Neutrophil (primary cell): ENCODE data around the gene SLC26A4.

Source experiments
- H3K27ac ChIP-seq: fragments of 200-600 bp; sonication (generic); 2 replicates; pipeline ENCODE4 v1.5.1; 2016; ENCODE audit warnings: mild to moderate bottlenecking, moderate library complexity
- H3K27me3 ChIP-seq: fragments of 200-600 bp; sonication (generic); 2 replicates; pipeline ENCODE4 v1.6.0; 2016; ENCODE audit warnings: mild to moderate bottlenecking
- H3K36me3 ChIP-seq: fragments of 200-600 bp; sonication (generic); 2 replicates; pipeline ENCODE4 v1.5.1; 2017
- H3K4me1 ChIP-seq, 2 experiments: fragments of 200-600 bp in 1 of 2; sonication (generic) in 1 of 2; 1 replicate in 1 of 2; 2 replicates in 1 of 2; pipeline versions ENCODE4 v1.5.1 to v1.6.1; 2013 to 2016; ENCODE audit warnings: low read depth in 1 of 2, low read length in 1 of 2, mild to moderate bottlenecking in 1 of 2, moderate library complexity in 1 of 2; ENCODE audit not compliant: control insufficient read depth in 1 of 2, insufficient read depth in 1 of 2
- H3K4me3 ChIP-seq, 2 experiments: fragments of 200-600 bp in 1 of 2; sonication (generic) in 1 of 2; 1 replicate in 1 of 2; 2 replicates in 1 of 2; pipeline ENCODE4 v1.5.1; 2013 to 2016; ENCODE audit warnings: low read depth in 1 of 2, low read length in 1 of 2, mild to moderate bottlenecking in 1 of 2, moderate library complexity in 1 of 2
- H3K9me3 ChIP-seq: fragments of 200-600 bp; sonication (generic); 2 replicates; pipeline ENCODE4 v1.5.1; 2016
- CTCF ChIP-seq: fragments of 200-600 bp; sonication (generic); IDR thresholded peaks from 2 replicates; pipeline ENCODE4 v1.5.1; 2016; ENCODE audit warnings: antibody characterized with exemption

SLC26A4 gene

GRCh38 chr7:107743567-107744344, 83.1 kb downstream of the SLC26A4 start, which contains the start of gene CBLL1:
Gene CBLL1 (plus strand): TSS chr7:107744142. CDS start chr7:107744164, 22 bp downstream.
- Histone ChIP-seq H3K36me3 (no peaks in the 10 kb centered on the region), H3K4me1 (peaks cover 29 to 31% of the 10 kb centered on the region in 2 experiments), H3K27me3 (no peaks in the 10 kb centered on the region), H3K27ac (peak within 1 kb of the TSS; percentile 96), H3K4me3 (peak within 1 kb of the TSS; percentile 85 to 91), H3K9me3 (no peaks in the 10 kb centered on the region)
- peak; percentile 8 for TF ChIP-seq CTCF

GRCh38 chr7:107744345-107744750, 83.7 kb downstream of the SLC26A4 start:
- H3K27me3 ChIP-seq, result no peaks in the 10 kb centered on the region
- H3K36me3 ChIP-seq, result peaks cover 6% of the 10 kb centered on the region
- H3K4me1 ChIP-seq, result peaks cover 29 to 31% of the 10 kb centered on the region in 2 experiments
- TF ChIP-seq CTCF, result no peak
- peak overlapping the region; percentile 96 for H3K27ac ChIP-seq
- H3K9me3 ChIP-seq, result no peaks in the 10 kb centered on the region
- H3K4me3 ChIP-seq, result peak overlapping the region; percentile 85 to 91

- no peak for TF ChIP-seq CTCF
- no peaks in the 10 kb centered on the region for H3K27me3 ChIP-seq
- H3K27ac ChIP-seq, result no peak overlapping the region
- H3K4me1 ChIP-seq, result peaks cover 29 to 31% of the 10 kb centered on the region in 2 experiments
- no peak overlapping the region for H3K4me3 ChIP-seq
- no peaks in the 10 kb centered on the region for H3K9me3 ChIP-seq
- H3K36me3 ChIP-seq, result peaks cover 20% of the 10 kb centered on the region
These were observed 85.4 kb downstream of the SLC26A4 start for GRCh38 chr7:107746006-107746405.

- no peaks in the 10 kb centered on the region for H3K27me3 ChIP-seq
- H3K27ac ChIP-seq, result no peak overlapping the region
- H3K4me3 ChIP-seq, result no peak overlapping the region
- TF ChIP-seq CTCF, result no peak
- peaks cover 65% of the 10 kb centered on the region for H3K36me3 ChIP-seq
- no peaks in the 10 kb centered on the region for H3K9me3 ChIP-seq
- H3K4me1 ChIP-seq, result no peaks in the 10 kb centered on the region
These were observed 90.5 kb downstream of the SLC26A4 start for GRCh38 chr7:107751113-107751512.

GRCh38 chr7:107754642-107755041, 94.0 kb downstream of the SLC26A4 start:
- no peak for TF ChIP-seq CTCF
- H3K4me3 ChIP-seq, result no peak overlapping the region
- H3K27me3 ChIP-seq, result no peaks in the 10 kb centered on the region
- H3K9me3 ChIP-seq, result no peaks in the 10 kb centered on the region
- peaks cover 94% of the 10 kb centered on the region for H3K36me3 ChIP-seq
- no peak overlapping the region for H3K27ac ChIP-seq
- H3K4me1 ChIP-seq, result no peaks in the 10 kb centered on the region
